HL-60/S4 (cell line): Measurements from ENCODE around the gene RNF125.
"Not testable (repeated sequence)": the region's sequence is repeated elsewhere in the genome, so short reads cannot be mapped to it uniquely, and the experiment has no call there.

Experiments used
- in situ Hi-C: fragments of 300-500 bp; cut with MboI; formaldehyde crosslinking; loops from 2 replicates; pipeline ENCODE4 v1.14.3; 2022; ENCODE audit warnings: low sequenced_read_pairs

RNF125 gene

GRCh38 chr18:32083781-32084180 lies 65.2 kb downstream of the RNF125 start:
- in situ Hi-C loops, result no loop called here

GRCh38 chr18:32086881-32087280 lies 68.3 kb downstream of the RNF125 start:
- in situ Hi-C loops, result no loop called here

- in situ Hi-C loops, result not testable (repeated sequence)
Observed at GRCh38 chr18:32090831-32091230, 72.2 kb downstream of the RNF125 start.

GRCh38 chr18:32091325-32091723 lies 72.7 kb downstream of the RNF125 start:
- in situ Hi-C loops, result no loop called here

GRCh38 chr18:32091724-32092421 lies 73.2 kb downstream of the RNF125 start, which contains the start of gene RNF138:
Gene RNF138 (plus strand): TSS chr18:32091874. CDS start chr18:32092777, 903 bp downstream.
- in situ Hi-C loops, result no loop called here

- in situ Hi-C loops, result no loop called here
Observed at GRCh38 chr18:32092422-32093101, 73.9 kb downstream of the RNF125 start.

GRCh38 chr18:32093102-32093511 lies 74.5 kb downstream of the RNF125 start:
- in situ Hi-C loops, result no loop called here

- in situ Hi-C loops, result no loop called here
Observed at GRCh38 chr18:32093523-32093922, 74.9 kb downstream of the RNF125 start.

- in situ Hi-C loops, result no loop called here
Observed at GRCh38 chr18:32095192-32095899, 76.7 kb downstream of the RNF125 start.

GRCh38 chr18:32095900-32096229 lies 77.2 kb downstream of the RNF125 start:
- in situ Hi-C loops, result no loop called here

- in situ Hi-C loops, result no loop called here
Observed at GRCh38 chr18:32096946-32097345, 78.3 kb downstream of the RNF125 start.

GRCh38 chr18:32104516-32104915 lies 85.9 kb downstream of the RNF125 start:
- in situ Hi-C loops, result no loop called here

GRCh38 chr18:32110005-32110404 lies 91.4 kb downstream of the RNF125 start:
- in situ Hi-C loops, result no loop called here

GRCh38 chr18:32111706-32112105 lies 93.1 kb downstream of the RNF125 start:
- in situ Hi-C loops, result no loop called here

GRCh38 chr18:32112826-32113225 lies 94.2 kb downstream of the RNF125 start:
- in situ Hi-C loops, result no loop called here

GRCh38 chr18:32114293-32114942 lies 95.8 kb downstream of the RNF125 start:
- in situ Hi-C loops, result no loop called here

GRCh38 chr18:32122039-32122438 lies 103.4 kb downstream of the RNF125 start:
- in situ Hi-C loops, result no loop called here
